Liver (tissue), 9 donors: ENCODE data around the gene WDR20. TPM values are rescaled to one million over a fixed set of nuclear protein-coding genes. Genes with fewer than 3 reads are reported as not detected.

Source experiments
- DNase-seq: peaks from one replicate; pipeline ENCODE4 v3.0.0-alpha.2; 2017; ENCODE audit warnings: low spot score
- H3K27ac ChIP-seq, 2 donors: one replicate each; pipeline ENCODE4 v1.7.0; 2013; ENCODE audit warnings: inconsistent platforms in 2 of 2, low read length in 2 of 2, control low read depth in 1 of 2, low read depth in 1 of 2, mild to moderate bottlenecking in 1 of 2
- H3K27me3 ChIP-seq, 4 donors: one replicate each; pipeline versions ENCODE4 v1.6.1 to v1.7.0; 2013; ENCODE audit warnings: low read length in 3 of 4, inconsistent platforms in 1 of 4, mild to moderate bottlenecking in 1 of 4, moderate library complexity in 1 of 4; ENCODE audit not compliant: control insufficient read depth in 4 of 4, insufficient read depth in 4 of 4
- H3K36me3 ChIP-seq, 4 donors: one replicate each; pipeline versions ENCODE4 v1.6.1 to v1.7.0; 2013; ENCODE audit warnings: low read length in 3 of 4, mild to moderate bottlenecking in 3 of 4, low read depth in 1 of 4, moderate library complexity in 1 of 4; ENCODE audit not compliant: control insufficient read depth in 4 of 4, insufficient read depth in 3 of 4
- H3K4me1 ChIP-seq, 4 donors: one replicate each; pipeline versions ENCODE4 v1.6.1 to v1.7.0; 2013; ENCODE audit warnings: low read length in 3 of 4, mild to moderate bottlenecking in 3 of 4, moderate library complexity in 1 of 4; ENCODE audit not compliant: control insufficient read depth in 4 of 4, insufficient read depth in 4 of 4
- H3K4me3 ChIP-seq, 3 donors: one replicate each; pipeline versions ENCODE4 v1.6.1 to v1.7.0; 2013; ENCODE audit warnings: low read length in 3 of 3, control low read depth in 1 of 3, low read depth in 1 of 3, mild to moderate bottlenecking in 1 of 3
- H3K9ac ChIP-seq, 2 donors: one replicate each; pipeline ENCODE4 v1.7.0; 2013; ENCODE audit warnings: low read length in 2 of 2, mild to moderate bottlenecking in 2 of 2, moderate library complexity in 2 of 2, control low read depth in 1 of 2, low read depth in 1 of 2
- H3K9me3 ChIP-seq, 4 donors: one replicate each; pipeline versions ENCODE4 v1.6.1 to v1.7.0; 2013; ENCODE audit warnings: low read length in 3 of 4; ENCODE audit not compliant: control insufficient read depth in 4 of 4
- EGR1 ChIP-seq, 2 donors: IDR thresholded peaks; 2 replicates each; pipeline ENCODE4 v1.6.1; 2016 to 2018; ENCODE audit warnings: antibody characterized with exemption in 2 of 2, low read depth in 2 of 2
- FOXA1 ChIP-seq: IDR thresholded peaks from 2 replicates; pipeline ENCODE4 v1.6.1; 2016; ENCODE audit warnings: antibody characterized with exemption
- FOXA2 ChIP-seq: IDR thresholded peaks from 2 replicates; pipeline ENCODE4 v1.6.1; 2016; ENCODE audit warnings: antibody characterized with exemption
- GABPA ChIP-seq, 2 donors: IDR thresholded peaks in 1 of 2; conservative IDR thresholded peaks in 1 of 2; 2 replicates each; pipeline ENCODE4 v1.6.1; 2016; ENCODE audit warnings: antibody characterized with exemption in 2 of 2, mild to moderate bottlenecking in 1 of 2, moderate library complexity in 1 of 2
- HNF4A ChIP-seq, 2 donors: conservative IDR thresholded peaks; 2 replicates each; pipeline ENCODE4 v1.6.1; 2016; ENCODE audit warnings: antibody characterized with exemption in 2 of 2, mild to moderate bottlenecking in 2 of 2
- HNF4G ChIP-seq: IDR thresholded peaks from 2 replicates; pipeline ENCODE4 v1.6.1; 2016; ENCODE audit warnings: antibody characterized with exemption
- JUND ChIP-seq, 2 donors: IDR thresholded peaks; 2 replicates each; pipeline ENCODE4 v1.6.1; 2016; ENCODE audit warnings: antibody characterized with exemption in 2 of 2
- NR2F2 ChIP-seq: IDR thresholded peaks from 2 replicates; pipeline ENCODE4 v1.6.1; 2016; ENCODE audit warnings: antibody characterized with exemption
- RAD21 ChIP-seq, 2 donors: IDR thresholded peaks; 2 replicates each; pipeline ENCODE4 v1.6.1; 2016; ENCODE audit warnings: antibody characterized with exemption in 2 of 2, mild to moderate bottlenecking in 2 of 2
- RXRA ChIP-seq, 2 donors: IDR thresholded peaks; 2 replicates each; pipeline ENCODE4 v1.6.1; 2017 to 2018; ENCODE audit warnings: antibody characterized with exemption in 2 of 2, mild to moderate bottlenecking in 1 of 2
- SP1 ChIP-seq: IDR thresholded peaks from 2 replicates; pipeline ENCODE4 v1.6.1; 2018; ENCODE audit warnings: antibody characterized with exemption, mild to moderate bottlenecking
- WGBS: extraction: QIAGEN DNeasy Blood & Tissue Kit; methylation state at CpG from one replicate; pipeline ENCODE4 v1.1.7; 2013; 5-methylcytosine and 5-hydroxymethylcytosine counted together
- polyA plus RNA-seq, 2 donors: library from polyadenylated mRNA; stranded (reverse) in 1 of 2; unstranded in 1 of 2; fragments of 200-250 nt in 1 of 2; fragments of >200 nt in 1 of 2; fragmentation: Nextera tagmentation in 1 of 2; extraction: Ambion mirVana in 1 of 2; gene quantifications; one replicate each; pipeline versions ENCODE4 v1.2.1 to v1.2.3, GENCODE V29; 2013 to 2015
- total RNA-seq, 2 donors: library from RNA; depleted of rRNA; stranded (reverse); fragments of >200 nt; gene quantifications; one replicate each; pipeline ENCODE4 v1.2.3, GENCODE V29; 2014
- TF ChIP-seq, protein P1 (sequence below): IDR thresholded peaks from 2 replicates; pipeline ENCODE4 v1.6.1; 2016; ENCODE audit warnings: antibody characterized with exemption, mild to moderate bottlenecking
- TF ChIP-seq, protein P2 (sequence below): fragments of 150-350 bp; IDR thresholded peaks from 2 replicates; pipeline ENCODE4 v1.5.1; 2017; ENCODE audit warnings: improper control_type of control experiment, low read depth, low read length; ENCODE audit not compliant: missing input control
- TF ChIP-seq, protein P3 (sequence below): IDR thresholded peaks from 2 replicates; pipeline ENCODE4 v1.6.1; 2016; ENCODE audit warnings: antibody characterized with exemption
- TF ChIP-seq, protein P4 (sequence below): IDR thresholded peaks from 2 replicates; pipeline ENCODE4 v1.6.1; 2016; ENCODE audit warnings: antibody characterized with exemption
- TF ChIP-seq, protein P5 (sequence below): IDR thresholded peaks from 2 replicates; pipeline ENCODE4 v1.6.1; 2016; ENCODE audit warnings: antibody characterized with exemption
- donor health status: healthy.
- donor health status: healthy.
- donor health status: healthy.
- donor health status: healthy.
- donor health status: healthy.

Gene WDR20
- total and polyA plus RNA-seq, 4 donors: 6.5 to 18.5 (median 11.0) TPM

DNA sequence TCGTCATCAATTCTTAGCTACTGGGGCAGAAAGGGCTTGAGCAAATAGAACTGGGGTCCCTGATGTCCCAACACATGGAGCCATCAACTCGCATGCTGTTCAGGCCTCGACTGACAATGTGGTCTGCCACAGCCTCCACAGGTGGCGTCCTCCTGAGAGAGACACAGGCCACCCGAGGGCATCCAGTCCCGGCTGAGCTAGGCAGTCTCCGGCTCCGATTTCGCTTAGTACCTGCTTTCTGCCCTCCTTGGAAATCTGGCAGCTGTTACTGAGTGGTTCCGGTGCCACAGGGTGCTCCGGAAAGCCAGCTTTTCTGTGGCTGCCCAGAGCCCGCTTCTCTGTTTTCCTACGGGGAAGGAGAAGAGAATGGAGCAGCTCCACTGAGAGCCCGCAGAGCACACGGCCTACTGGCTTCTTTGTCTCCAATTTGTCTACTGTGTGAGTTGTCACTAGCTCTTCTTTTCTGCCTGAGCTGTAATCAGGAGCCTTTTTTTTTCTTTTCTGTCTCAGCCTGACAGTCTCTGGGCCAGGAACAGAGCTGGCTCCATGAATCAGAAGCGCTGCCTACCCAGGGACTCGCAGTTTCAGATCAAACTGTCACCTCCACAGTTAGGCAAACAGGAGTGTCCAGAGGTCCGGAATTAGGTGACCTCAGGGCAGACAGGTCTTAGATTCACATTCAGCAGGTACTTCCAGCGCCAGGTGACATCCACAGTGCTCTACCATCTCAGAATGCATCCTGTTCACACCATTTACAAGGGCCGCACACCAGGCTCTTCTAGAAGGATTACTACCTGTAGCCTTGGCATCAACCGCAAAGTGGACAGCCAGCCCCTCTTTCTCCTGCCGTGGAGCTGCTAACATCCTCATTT, 92.0 kb downstream of the WDR20 start:
- no peaks in the 10 kb centered on the region for H3K27me3 ChIP-seq
- 88% methylated on average over 22 of the region's 22 CpGs for WGBS
- DNase-seq: no peak
- TF ChIP-seq RAD21 (IDR thresholded peaks at IDR 0.05) (no peak), EGR1 (IDR thresholded peaks at IDR 0.05; ENCODE audit: low read depth in 2 of 2) (no peak), HNF4A (conservative IDR thresholded peaks at IDR 0.05) (no peak), JUND (IDR thresholded peaks at IDR 0.05) (no peak), HNF4G (no peak)
- TF ChIP-seq, protein P1, sequence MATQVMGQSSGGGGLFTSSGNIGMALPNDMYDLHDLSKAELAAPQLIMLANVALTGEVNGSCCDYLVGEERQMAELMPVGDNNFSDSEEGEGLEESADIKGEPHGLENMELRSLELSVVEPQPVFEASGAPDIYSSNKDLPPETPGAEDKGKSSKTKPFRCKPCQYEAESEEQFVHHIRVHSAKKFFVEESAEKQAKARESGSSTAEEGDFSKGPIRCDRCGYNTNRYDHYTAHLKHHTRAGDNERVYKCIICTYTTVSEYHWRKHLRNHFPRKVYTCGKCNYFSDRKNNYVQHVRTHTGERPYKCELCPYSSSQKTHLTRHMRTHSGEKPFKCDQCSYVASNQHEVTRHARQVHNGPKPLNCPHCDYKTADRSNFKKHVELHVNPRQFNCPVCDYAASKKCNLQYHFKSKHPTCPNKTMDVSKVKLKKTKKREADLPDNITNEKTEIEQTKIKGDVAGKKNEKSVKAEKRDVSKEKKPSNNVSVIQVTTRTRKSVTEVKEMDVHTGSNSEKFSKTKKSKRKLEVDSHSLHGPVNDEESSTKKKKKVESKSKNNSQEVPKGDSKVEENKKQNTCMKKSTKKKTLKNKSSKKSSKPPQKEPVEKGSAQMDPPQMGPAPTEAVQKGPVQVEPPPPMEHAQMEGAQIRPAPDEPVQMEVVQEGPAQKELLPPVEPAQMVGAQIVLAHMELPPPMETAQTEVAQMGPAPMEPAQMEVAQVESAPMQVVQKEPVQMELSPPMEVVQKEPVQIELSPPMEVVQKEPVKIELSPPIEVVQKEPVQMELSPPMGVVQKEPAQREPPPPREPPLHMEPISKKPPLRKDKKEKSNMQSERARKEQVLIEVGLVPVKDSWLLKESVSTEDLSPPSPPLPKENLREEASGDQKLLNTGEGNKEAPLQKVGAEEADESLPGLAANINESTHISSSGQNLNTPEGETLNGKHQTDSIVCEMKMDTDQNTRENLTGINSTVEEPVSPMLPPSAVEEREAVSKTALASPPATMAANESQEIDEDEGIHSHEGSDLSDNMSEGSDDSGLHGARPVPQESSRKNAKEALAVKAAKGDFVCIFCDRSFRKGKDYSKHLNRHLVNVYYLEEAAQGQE: no peak
- TF ChIP-seq, protein P2, sequence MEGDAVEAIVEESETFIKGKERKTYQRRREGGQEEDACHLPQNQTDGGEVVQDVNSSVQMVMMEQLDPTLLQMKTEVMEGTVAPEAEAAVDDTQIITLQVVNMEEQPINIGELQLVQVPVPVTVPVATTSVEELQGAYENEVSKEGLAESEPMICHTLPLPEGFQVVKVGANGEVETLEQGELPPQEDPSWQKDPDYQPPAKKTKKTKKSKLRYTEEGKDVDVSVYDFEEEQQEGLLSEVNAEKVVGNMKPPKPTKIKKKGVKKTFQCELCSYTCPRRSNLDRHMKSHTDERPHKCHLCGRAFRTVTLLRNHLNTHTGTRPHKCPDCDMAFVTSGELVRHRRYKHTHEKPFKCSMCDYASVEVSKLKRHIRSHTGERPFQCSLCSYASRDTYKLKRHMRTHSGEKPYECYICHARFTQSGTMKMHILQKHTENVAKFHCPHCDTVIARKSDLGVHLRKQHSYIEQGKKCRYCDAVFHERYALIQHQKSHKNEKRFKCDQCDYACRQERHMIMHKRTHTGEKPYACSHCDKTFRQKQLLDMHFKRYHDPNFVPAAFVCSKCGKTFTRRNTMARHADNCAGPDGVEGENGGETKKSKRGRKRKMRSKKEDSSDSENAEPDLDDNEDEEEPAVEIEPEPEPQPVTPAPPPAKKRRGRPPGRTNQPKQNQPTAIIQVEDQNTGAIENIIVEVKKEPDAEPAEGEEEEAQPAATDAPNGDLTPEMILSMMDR: no peak
- TF ChIP-seq, protein P3, sequence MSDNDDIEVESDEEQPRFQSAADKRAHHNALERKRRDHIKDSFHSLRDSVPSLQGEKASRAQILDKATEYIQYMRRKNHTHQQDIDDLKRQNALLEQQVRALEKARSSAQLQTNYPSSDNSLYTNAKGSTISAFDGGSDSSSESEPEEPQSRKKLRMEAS: no peak
- H3K9me3 ChIP-seq: no peaks in the 10 kb centered on the region
- H3K27ac ChIP-seq: no peak overlapping the region
- no peaks in the 10 kb centered on the region for H3K36me3 ChIP-seq
- no peak overlapping the region for H3K4me3 ChIP-seq
- H3K4me1 ChIP-seq: no peaks in the 10 kb centered on the region
- H3K9ac ChIP-seq: no peak overlapping the region

DNA sequence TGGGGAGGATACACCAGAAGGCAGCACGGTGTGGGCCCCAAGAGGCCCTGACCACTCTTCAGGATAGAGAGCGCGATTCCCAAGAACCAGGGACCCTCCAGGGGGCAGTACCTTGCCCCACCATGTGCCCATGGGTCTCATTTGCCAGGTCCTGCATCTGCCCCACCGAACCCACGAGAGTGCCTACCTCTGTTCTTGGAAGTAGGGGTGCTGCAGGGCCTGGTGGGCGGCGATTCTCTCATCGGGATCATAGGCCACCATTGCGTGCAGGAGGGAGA, 92.6 kb downstream of the WDR20 start:
- Histone ChIP-seq H3K9me3 (no peaks in the 10 kb centered on the region), H3K4me1 (no peaks in the 10 kb centered on the region), H3K4me3 (no peak overlapping the region), H3K36me3 (no peaks in the 10 kb centered on the region), H3K27ac (no peak overlapping the region), H3K27me3 (no peaks in the 10 kb centered on the region), H3K9ac (no peak overlapping the region)
- WGBS: 94% methylated on average over 9 of the region's 9 CpGs
- no peak for DNase-seq
- TF ChIP-seq, protein P4, sequence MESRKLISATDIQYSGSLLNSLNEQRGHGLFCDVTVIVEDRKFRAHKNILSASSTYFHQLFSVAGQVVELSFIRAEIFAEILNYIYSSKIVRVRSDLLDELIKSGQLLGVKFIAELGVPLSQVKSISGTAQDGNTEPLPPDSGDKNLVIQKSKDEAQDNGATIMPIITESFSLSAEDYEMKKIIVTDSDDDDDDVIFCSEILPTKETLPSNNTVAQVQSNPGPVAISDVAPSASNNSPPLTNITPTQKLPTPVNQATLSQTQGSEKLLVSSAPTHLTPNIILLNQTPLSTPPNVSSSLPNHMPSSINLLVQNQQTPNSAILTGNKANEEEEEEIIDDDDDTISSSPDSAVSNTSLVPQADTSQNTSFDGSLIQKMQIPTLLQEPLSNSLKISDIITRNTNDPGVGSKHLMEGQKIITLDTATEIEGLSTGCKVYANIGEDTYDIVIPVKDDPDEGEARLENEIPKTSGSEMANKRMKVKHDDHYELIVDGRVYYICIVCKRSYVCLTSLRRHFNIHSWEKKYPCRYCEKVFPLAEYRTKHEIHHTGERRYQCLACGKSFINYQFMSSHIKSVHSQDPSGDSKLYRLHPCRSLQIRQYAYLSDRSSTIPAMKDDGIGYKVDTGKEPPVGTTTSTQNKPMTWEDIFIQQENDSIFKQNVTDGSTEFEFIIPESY: no peak
- TF ChIP-seq, protein P2: no peak
- TF ChIP-seq RXRA (IDR thresholded peaks at IDR 0.05) (no peak), RAD21 (IDR thresholded peaks at IDR 0.05) (no peak), JUND (IDR thresholded peaks at IDR 0.05) (no peak), NR2F2 (no peak), HNF4A (conservative IDR thresholded peaks at IDR 0.05) (no peak), FOXA1 (no peak), HNF4G (no peak), FOXA2 (no peak), EGR1 (IDR thresholded peaks at IDR 0.05; ENCODE audit: low read depth in 2 of 2) (no peak), SP1 (no peak), GABPA (IDR thresholded peaks at IDR 0.05 in 1 of 2, conservative IDR thresholded peaks at IDR 0.05 in 1 of 2) (no peak)
- TF ChIP-seq, protein P1: no peak
- TF ChIP-seq, protein P3: no peak
- TF ChIP-seq, protein P5, sequence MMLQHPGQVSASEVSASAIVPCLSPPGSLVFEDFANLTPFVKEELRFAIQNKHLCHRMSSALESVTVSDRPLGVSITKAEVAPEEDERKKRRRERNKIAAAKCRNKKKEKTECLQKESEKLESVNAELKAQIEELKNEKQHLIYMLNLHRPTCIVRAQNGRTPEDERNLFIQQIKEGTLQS: no peak
